Gastroesophageal sphincter (tissue), 3 donors: ENCODE data around the gene AATF.

ENCODE experiments used
- POLR2A ChIP-seq, 2 donors: fragments of 450-650 bp; IDR thresholded peaks; one replicate each; pipeline ENCODE4 v1.6.1; 2017; ENCODE audit warnings: antibody characterized with exemption in 2 of 2, mild to moderate bottlenecking in 2 of 2, moderate library complexity in 1 of 2
- TF ChIP-seq, protein P1 (sequence below), 4 experiments: fragments of 200-600 bp in 2 of 4; fragments of 450-650 bp in 2 of 4; sonication (generic) in 1 of 4; IDR thresholded peaks; one replicate each; pipeline ENCODE4 v1.5.1; 2017 to 2019; ENCODE audit warnings: antibody characterized with exemption in 4 of 4, mild to moderate bottlenecking in 2 of 4, moderate library complexity in 2 of 4

- TF ChIP-seq, protein P1, sequence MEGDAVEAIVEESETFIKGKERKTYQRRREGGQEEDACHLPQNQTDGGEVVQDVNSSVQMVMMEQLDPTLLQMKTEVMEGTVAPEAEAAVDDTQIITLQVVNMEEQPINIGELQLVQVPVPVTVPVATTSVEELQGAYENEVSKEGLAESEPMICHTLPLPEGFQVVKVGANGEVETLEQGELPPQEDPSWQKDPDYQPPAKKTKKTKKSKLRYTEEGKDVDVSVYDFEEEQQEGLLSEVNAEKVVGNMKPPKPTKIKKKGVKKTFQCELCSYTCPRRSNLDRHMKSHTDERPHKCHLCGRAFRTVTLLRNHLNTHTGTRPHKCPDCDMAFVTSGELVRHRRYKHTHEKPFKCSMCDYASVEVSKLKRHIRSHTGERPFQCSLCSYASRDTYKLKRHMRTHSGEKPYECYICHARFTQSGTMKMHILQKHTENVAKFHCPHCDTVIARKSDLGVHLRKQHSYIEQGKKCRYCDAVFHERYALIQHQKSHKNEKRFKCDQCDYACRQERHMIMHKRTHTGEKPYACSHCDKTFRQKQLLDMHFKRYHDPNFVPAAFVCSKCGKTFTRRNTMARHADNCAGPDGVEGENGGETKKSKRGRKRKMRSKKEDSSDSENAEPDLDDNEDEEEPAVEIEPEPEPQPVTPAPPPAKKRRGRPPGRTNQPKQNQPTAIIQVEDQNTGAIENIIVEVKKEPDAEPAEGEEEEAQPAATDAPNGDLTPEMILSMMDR (IDR thresholded peaks at IDR 0.05), result no peak
- TF ChIP-seq POLR2A (IDR thresholded peaks at IDR 0.05), result no peak
Measured at GRCh38 chr17:37017404-37017803, 68.7 kb downstream of the AATF start.
